K562 (cell line): ENCODE data around the gene PGBD1.

Experiments used
- EP300 ChIP-seq: IDR thresholded peaks from 2 replicates; pipeline ENCODE4 v1.6.1; 2012; ENCODE audit warnings: low read length, improper control_type of control experiment
- FOXM1 ChIP-seq, 2 experiments: fragments of 450-650 bp in 1 of 2; sonication (generic) in 1 of 2; formaldehyde crosslinking in 1 of 2; IDR thresholded peaks; 2 replicates each; pipeline versions ENCODE4 v1.6.1 to v1.9.0; 2017 to 2022; ENCODE audit warnings: low read depth in 2 of 2, mild to moderate bottlenecking in 2 of 2, missing genetic modification reagents in 1 of 2, moderate library complexity in 1 of 2
- KAT7 ChIP-seq: sonication (generic); formaldehyde crosslinking; IDR thresholded peaks from 2 replicates; pipeline ENCODE4 v1.8.0; 2022; ENCODE audit warnings: missing genetic modification reagents, mild to moderate bottlenecking, borderline replicate concordance
- MEF2D ChIP-seq: conservative IDR thresholded peaks from 2 replicates; pipeline ENCODE4 v1.6.1; 2016; ENCODE audit warnings: low read depth, missing genetic modification characterization, missing compliant biosample characterization
- ZNF24 ChIP-seq: fragments of 450-650 bp; IDR thresholded peaks from 2 replicates; pipeline ENCODE4 v1.6.1; 2016

DNA sequence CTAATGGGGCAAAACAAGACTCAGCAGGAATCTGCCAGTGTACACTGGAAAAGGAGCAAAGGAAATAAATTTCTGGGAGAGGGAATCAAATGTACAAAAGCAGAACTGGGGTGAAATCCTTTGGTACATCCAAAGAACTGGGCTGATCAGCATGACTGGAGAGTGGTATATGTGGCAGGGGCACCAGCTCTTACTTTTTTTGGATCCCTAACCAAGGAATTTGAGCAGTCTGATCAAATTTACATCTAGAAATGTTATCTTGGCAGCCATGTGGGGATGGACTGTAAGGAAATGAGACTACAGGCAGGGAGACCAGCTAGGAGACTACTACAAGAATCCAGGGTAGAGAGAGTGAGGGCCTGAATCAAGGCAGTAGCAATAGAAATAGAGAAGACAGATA lies 55.7 kb downstream of the PGBD1 start:
- TF ChIP-seq EP300 (no peak), FOXM1 (IDR thresholded peaks at IDR 0.05; ENCODE audit: low read depth) (no peak), FOXM1 (CRISPR knock-in tag; IDR thresholded peaks at IDR 0.05; ENCODE audit: low read depth) (no peak), ZNF24 (no peak), MEF2D (tag) (no peak), KAT7 (CRISPR knock-in tag) (no peak)
